Epithelial cell of prostate (primary cell): ENCODE measurements around the gene G6PC1.
"Not testable (repeated sequence)": the region's sequence is repeated elsewhere in the genome, so short reads cannot be mapped to it uniquely, and the experiment has no call there.

Source experiments
- DNase-seq: peaks from one replicate; pipeline ENCODE4 v3.0.0-alpha.2; 2011; ENCODE audit warnings: low read depth, low spot score
- H3K27ac ChIP-seq: fragments of 450-650 bp; 2 replicates; pipeline ENCODE4 v1.5.1; 2017; ENCODE audit warnings: mild to moderate bottlenecking

G6PC1 gene

GRCh38 chr17:42873315-42873714 is 27.3 kb upstream of the G6PC1 start:
- no peak overlapping the region for H3K27ac ChIP-seq
- DNase-seq = no peak

- H3K27ac ChIP-seq, DNase-seq: not testable (repeated sequence)
Observed at GRCh38 chr17:42873932-42874695, 26.5 kb upstream of the G6PC1 start.

DNA sequence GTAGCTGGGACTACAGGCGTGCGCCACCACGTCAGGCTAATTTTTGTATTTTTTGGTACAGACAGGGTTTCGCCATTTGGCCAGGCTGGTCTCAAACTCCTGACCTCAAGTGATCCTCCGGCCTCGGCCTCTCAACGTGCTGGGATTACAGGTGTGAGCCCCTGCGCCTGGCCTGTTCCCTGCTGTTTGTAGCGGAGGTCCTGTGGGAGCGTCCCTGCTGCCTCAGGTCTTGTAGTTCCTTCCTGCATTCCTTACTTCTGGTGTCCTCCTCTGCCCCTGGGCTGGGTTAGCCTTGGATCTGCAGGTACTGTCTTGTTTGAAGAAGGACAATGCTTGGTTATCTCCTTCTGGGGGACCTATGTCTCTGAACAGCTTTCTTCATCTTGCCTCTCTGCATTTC is 23.6 kb upstream of the G6PC1 start:
- DNase-seq = no peak
- no peak overlapping the region for H3K27ac ChIP-seq

DNA sequence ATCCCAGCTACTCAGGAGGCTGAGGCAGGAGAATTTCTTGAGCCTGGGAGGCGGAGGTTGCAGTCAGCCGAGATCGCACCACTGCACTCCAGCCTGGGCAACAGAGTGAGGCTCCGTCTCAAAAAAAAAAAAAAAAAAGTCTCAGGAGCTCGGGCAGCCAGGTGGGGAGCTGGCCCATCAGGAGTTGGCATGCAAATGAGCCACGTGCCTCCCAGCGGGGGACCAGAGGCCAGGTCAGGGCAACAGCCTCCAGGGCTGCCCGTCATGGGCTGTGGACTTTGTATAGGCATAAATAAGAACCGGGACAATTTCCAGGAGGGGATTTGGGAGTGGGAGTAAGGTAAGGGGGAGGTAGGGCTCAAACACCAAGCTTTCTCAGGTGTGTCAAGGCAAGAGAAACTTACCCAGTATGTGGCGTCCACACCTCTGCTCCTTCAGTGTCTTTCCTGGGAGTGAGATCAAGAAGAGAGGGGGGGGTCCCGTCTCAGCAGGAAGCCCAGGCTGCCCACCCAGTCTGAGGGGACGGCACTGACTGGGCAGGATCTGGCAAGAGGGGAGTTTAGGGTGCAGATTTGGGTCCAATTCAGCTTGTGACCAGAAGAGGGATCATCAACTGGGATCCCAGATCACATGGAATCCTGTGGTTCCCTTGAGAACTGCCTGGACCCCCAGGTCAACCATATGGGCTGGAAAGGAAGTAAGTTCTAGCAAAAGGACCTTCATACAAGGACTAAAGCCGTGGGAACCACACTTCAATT is 22.3 kb upstream of the G6PC1 start:
- DNase-seq = no peak
- no peak overlapping the region for H3K27ac ChIP-seq

DNA sequence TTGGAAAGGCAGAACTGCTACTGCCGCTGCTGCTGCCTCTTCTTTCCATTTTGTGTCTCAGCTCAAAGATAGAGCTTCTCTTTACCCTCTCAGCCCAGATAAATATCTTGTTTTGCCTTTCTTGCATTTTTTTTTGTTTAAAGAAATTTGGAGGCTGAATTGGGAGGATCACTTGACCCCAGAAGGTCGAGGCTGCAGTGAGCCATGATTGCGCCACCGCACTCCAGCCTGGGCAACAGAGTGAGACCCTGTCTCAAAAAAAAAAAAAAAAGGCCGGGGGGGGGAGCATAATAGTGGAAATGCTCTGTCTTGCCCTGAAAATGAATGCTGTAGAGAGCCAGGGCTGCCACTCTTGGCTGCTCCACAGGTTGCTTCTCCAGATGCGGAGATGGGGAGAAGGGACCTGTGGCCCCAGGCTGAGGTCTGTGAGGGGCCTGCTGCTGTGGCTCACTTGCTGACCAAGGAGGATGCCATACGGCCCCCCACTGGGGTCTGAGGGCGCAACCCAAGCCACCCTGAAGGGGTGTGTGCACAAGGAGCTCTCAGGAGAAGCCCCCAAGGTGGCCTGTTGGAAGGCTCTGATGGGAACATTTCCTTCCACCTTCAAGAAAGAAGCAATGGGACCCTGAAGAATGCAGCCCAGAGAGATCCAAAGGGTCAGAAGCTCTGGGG is 21.5 kb upstream of the G6PC1 start:
- no peak for DNase-seq
- no peak overlapping the region for H3K27ac ChIP-seq

GRCh38 chr17:42879596-42879985 is 21.0 kb upstream of the G6PC1 start:
- no peak for DNase-seq
- H3K27ac ChIP-seq = no peak overlapping the region

- DNase-seq = no peak
- H3K27ac ChIP-seq = no peak overlapping the region
Observed at GRCh38 chr17:42880776-42881310, 19.8 kb upstream of the G6PC1 start.

DNA sequence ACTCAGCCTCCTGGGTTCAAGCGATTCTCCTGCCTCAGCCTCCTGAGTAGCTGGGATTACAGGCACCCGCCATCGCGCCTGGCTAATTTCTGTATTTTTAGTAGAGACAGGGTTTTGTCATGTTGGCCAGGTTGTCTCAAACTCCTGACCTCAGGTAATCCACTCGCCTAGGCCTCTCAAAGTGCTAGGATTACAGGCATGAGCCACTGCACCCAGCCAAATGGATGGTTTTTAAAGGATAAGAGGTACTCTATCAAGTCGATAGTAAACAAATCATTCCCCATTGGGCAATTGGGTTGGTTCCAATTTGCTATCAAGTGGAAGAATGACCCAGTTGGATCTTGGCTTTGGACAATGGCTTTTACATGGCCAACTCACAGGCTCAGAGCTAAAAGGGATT is 18.9 kb upstream of the G6PC1 start:
- H3K27ac ChIP-seq, DNase-seq: not testable (repeated sequence)

GRCh38 chr17:42882166-42882565 is 18.4 kb upstream of the G6PC1 start:
- no peak for DNase-seq
- H3K27ac ChIP-seq = no peak overlapping the region

- H3K27ac ChIP-seq = no peak overlapping the region
Observed at GRCh38 chr17:42883802-42884558, 16.6 kb upstream of the G6PC1 start.

GRCh38 chr17:42885806-42886205 is 14.8 kb upstream of the G6PC1 start:
- not testable (repeated sequence) for H3K27ac ChIP-seq, DNase-seq

More at GRCh38 chr17:42883802-42884558, 16.6 kb upstream of the G6PC1 start:
- no peak for DNase-seq

DNA sequence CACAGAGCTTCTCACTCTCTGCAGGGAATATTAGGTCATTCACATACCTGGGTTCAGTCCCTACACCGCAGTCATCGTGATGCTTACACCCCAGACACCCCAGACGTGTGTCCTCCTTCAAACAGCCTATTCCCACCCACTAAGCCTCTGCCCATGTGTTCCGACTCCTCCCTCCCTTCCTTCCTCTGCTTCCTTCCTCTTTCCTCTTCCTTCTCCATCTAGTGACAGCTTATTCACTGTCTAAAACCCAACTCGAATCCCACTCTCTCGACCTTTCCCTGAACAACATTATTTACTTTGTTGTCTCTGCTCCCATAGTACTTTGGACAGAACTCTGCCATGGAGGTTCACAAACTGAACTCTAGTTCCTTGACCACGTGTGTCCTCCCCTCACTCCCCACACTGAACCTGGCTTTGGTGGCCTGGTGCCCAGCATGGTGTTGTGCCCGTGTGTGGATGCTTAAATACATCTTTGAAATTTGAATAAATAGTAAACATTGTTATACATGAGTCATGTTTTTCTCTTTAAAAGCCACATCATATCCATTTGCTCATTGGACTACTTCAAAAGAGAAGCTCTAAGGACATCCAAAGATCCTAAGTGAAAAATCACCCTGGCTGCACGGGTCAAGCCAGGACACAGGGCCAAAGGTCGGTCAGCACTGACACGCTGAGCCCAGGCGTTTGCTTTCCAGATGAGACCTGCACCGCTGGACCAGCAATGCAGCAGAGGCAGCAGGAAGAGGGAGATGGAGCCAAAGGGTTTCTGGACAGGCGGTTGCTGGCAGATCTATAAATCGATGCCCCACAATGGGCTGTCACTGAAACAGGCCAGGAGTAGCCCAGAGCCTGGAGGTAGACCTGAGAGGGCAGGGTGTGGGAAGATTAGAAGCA is 14.1 kb upstream of the G6PC1 start:
- H3K27ac ChIP-seq = no peak overlapping the region
- DNase-seq = no peak

DNA sequence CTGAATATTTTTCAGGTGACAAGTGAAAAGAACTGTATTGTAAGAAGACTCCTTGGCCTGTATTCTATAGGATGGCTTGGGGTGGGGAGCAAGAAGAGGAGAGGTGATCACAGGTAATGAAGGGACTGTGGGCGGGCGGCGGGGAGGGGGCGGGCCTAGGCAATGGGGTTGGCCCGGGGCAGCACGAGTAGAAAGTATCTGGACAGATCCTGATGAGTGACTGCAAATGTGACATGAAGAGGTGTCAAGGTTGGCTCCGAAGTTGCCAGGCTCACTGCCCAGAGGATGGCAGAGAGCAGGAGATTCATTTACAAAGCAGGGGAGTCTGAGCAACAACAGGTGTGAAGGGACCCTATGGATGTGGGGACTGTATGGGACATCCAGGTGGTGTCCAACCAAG is 10.8 kb upstream of the G6PC1 start:
- H3K27ac ChIP-seq = no peak overlapping the region
- no peak for DNase-seq

DNA sequence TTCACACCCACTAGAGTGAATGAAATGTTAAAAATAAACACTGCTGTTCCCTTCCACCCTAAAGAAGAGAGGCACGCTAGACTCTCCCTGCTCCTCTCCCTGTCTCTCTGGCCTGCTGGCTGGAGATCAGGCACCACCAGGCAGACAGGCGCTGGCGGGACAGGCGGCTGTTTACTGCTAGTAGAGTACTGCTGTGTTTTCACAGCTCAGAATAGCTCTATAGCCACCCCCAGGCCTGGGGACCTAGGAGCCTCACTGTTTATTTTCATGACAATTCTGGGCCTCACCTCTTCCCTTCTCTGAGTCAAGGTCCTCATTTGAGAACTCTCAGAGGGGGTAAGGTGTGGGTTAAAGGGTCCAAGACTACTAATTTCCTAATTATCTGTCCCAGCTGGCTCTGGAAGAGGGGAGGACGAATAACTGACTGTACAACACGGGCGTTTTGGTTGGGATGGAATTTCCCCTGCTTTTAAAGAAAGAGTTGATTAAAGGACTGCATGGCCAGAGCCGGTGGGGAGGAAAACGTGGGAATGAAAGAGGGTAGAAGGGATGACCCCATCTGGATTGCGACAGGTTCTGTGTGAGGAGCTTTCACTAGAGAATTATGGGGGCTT is 9.0 kb upstream of the G6PC1 start:
- H3K27ac ChIP-seq = no peak overlapping the region
- DNase-seq = no peak

- no peak overlapping the region for H3K27ac ChIP-seq
- no peak for DNase-seq
Observed at GRCh38 chr17:42893359-42893758, 7.2 kb upstream of the G6PC1 start.

GRCh38 chr17:42894283-42895184 is 6.1 kb upstream of the G6PC1 start:
- no peak overlapping the region for H3K27ac ChIP-seq

GRCh38 chr17:42895185-42895555 is 5.4 kb upstream of the G6PC1 start:
- no peak overlapping the region for H3K27ac ChIP-seq

More at GRCh38 chr17:42894283-42895184, 6.1 kb upstream of the G6PC1 start:
- no peak for DNase-seq

More at GRCh38 chr17:42895185-42895555, 5.4 kb upstream of the G6PC1 start:
- peak; percentile 37 for DNase-seq
